HG02678 (cell line): ENCODE measurements around the gene APBB1IP.
"Not testable (repeated sequence)": the region's sequence is repeated elsewhere in the genome, so short reads cannot be mapped to it uniquely, and the experiment has no call there.

Source experiments
- ATAC-seq: cut with Tn5 transposase; IDR thresholded peaks from one replicate; pipeline ENCODE4 v1.9.1; 2021; ENCODE audit warnings: mild to moderate bottlenecking, moderate library complexity; ENCODE audit not compliant: unreplicated experiment

APBB1IP gene

GRCh38 chr10:26437637-26438461, at the start of gene APBB1IP:
TSS of gene APBB1IP (plus strand) at chr10:26438341. CDS start at chr10:26492327, 53,986 bp downstream.
- peak; percentile 61 for ATAC-seq

GRCh38 chr10:26389533-26389932, 48.6 kb upstream of the APBB1IP start:
- ATAC-seq: no peak

GRCh38 chr10:26391701-26392695, 46.1 kb upstream of the APBB1IP start:
- ATAC-seq: peak; percentile 42

- not testable (repeated sequence) for ATAC-seq
These were observed 39.8 kb upstream of the APBB1IP start for GRCh38 chr10:26398353-26398752.

GRCh38 chr10:26407406-26407969, 30.7 kb upstream of the APBB1IP start:
- ATAC-seq: no peak

- ATAC-seq: no peak
These were observed 29.2 kb upstream of the APBB1IP start for GRCh38 chr10:26408858-26409494.

GRCh38 chr10:26410356-26410755, 27.8 kb upstream of the APBB1IP start:
- ATAC-seq: no peak

GRCh38 chr10:26412932-26413331, 25.2 kb upstream of the APBB1IP start:
- ATAC-seq: no peak

GRCh38 chr10:26413375-26413774, 24.8 kb upstream of the APBB1IP start:
- no peak for ATAC-seq

GRCh38 chr10:26417136-26417535, 21.0 kb upstream of the APBB1IP start:
- ATAC-seq: no peak

GRCh38 chr10:26422977-26423376, 15.2 kb upstream of the APBB1IP start:
- no peak for ATAC-seq

GRCh38 chr10:26423722-26424121, 14.4 kb upstream of the APBB1IP start:
- ATAC-seq: no peak

GRCh38 chr10:26430641-26431163, 7.4 kb upstream of the APBB1IP start:
- ATAC-seq: peak; percentile 92

- no peak for ATAC-seq
These were observed 5.2 kb upstream of the APBB1IP start for GRCh38 chr10:26432938-26433337.

GRCh38 chr10:26435852-26436251, 2.3 kb upstream of the APBB1IP start:
- no peak for ATAC-seq

- no peak for ATAC-seq
These were observed 1.3 kb upstream of the APBB1IP start for GRCh38 chr10:26436848-26437247.

GRCh38 chr10:26438534-26439341, 597 bp downstream of the APBB1IP start:
- ATAC-seq: peak; percentile 59

GRCh38 chr10:26439406-26440087, 1.4 kb downstream of the APBB1IP start:
- ATAC-seq: no peak

- no peak for ATAC-seq
These were observed 1.9 kb downstream of the APBB1IP start for GRCh38 chr10:26440088-26440470.
